ENCODE data around the gene KLHDC4.

DNA sequence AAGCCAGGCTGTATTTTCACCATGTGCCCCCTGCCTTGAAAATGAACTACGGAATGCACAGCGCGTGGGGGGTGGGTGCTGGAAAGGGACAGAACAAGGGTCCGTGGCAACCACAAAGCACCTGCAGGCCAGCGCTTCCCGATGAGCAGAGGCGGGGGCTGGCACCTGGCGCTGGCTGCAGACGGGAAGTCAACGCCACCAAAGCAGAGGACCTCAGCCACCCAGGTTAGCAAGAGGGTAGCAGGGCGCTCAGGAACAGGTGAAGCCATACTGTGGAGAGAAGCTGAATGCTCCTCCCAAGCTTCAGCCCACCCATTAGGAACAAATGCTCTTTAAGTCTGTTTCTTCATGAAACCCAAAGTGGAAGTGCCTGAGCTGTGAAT lies 64.7 kb downstream of the KLHDC4 start:
- TF ChIP-seq POLR2A (IDR thresholded peaks at IDR 0.05): no peak
- no peak for TF ChIP-seq CTCF (IDR thresholded peaks at IDR 0.05)
- TF ChIP-seq POLR2AphosphoS5 (IDR thresholded peaks at IDR 0.05): no peak
